GM11168 (cell line): Measurements from ENCODE around the gene HVCN1.

ENCODE experiments used
- in situ Hi-C: fragments of 300-500 bp; cut with MboI; formaldehyde crosslinking; loops from one replicate; pipeline ENCODE4 v1.12.0; 2022; ENCODE audit warnings: low sequenced_read_pairs; ENCODE audit not compliant: unreplicated experiment

Gene HVCN1

DNA sequence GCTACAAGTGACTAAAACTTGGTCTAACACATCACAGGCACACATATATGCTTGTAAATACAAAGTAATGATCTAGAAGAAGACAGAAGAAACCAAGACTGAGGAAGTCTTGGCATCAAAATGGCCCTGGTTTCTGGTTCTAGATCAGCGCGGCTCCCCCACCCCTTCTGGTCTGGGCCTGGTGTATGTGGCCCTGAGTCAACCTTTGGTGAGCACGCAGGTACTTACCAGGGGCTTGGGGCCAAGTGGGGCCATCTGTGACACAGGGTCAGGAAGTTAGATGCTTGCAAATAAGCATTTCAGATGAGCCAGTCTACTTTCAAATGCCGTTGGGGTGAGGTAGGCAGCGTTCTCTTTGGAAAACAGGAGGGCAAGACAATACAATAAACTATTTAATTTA, 13.2 kb upstream of the HVCN1 start:
- in situ Hi-C loops, result no loop called here

- in situ Hi-C loops, result loop anchor here (5.0 kb wide), 1 partner anchor 83 kb away; no protein-coding TSS in a partner anchor
Observed at GRCh38 chr12:110699591-110700445, 10.9 kb upstream of the HVCN1 start.

GRCh38 chr12:110698171-110698902, 9.4 kb upstream of the HVCN1 start:
- in situ Hi-C loops, result loop anchor here (5.0 kb wide), 1 partner anchor 81 kb away; no protein-coding TSS in a partner anchor

DNA sequence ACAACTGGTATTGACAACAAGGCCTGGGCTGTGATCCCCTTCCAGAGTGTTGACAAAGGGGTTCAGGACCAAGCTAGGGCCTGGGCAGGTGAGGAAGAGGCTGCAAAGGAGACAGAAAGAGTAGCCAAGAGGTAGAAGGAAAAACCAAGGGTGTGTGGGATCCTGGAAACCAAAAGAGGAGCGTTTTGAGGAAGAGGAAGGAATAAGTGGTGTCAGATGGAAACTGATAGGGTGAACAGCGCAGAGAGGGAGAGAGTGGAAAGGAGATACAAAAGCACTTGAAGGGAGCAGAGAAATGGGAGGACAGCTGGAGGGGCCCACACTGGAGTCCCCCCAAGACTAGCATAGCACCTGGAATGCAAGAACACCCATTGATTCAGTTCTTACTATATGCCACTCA, 8.3 kb upstream of the HVCN1 start:
- in situ Hi-C loops, result loop anchor here (5.0 kb wide), 1 partner anchor 80 kb away; no protein-coding TSS in a partner anchor

DNA sequence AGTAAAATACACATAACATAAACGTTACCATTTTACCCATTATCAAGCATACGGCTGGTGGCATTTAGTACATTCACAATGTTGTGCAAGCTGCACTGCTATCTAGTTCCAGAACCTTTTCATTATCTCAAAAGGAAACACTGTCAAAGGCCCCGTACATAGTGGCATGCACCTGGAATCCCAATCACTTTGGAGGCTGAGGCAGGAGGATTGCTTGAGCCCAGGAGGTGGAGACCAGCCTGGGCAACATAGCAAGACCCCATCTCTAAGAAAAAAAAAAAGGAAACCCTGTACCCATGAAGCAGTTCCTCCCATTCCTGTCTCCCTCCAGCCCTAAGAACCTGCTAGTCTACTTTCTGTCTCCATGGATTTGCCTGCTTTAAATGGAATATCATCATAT, 7.4 kb upstream of the HVCN1 start:
- in situ Hi-C loops, result loop anchor here (5.0 kb wide), 1 partner anchor 79 kb away; no protein-coding TSS in a partner anchor

- in situ Hi-C loops, result no loop called here
Observed at GRCh38 chr12:110694330-110694901, 5.5 kb upstream of the HVCN1 start.

GRCh38 chr12:110693731-110694130, 4.8 kb upstream of the HVCN1 start:
- in situ Hi-C loops, result no loop called here

DNA sequence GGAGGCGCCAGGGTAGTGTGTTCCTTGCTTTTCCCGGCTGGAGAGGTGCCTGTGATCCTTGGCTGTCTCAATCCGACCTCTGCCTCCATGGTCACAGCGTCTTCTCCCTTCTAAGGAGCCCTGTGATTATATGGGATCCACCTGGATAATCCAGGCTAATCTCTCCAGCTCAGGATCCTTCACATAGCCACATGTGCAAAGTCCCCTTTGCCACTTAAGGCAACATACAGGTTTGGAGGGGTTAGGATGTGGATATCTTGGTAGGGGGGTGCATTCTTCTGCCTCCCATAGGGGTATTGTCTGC, 1.2 kb upstream of the HVCN1 start:
- in situ Hi-C loops, result no loop called here

DNA sequence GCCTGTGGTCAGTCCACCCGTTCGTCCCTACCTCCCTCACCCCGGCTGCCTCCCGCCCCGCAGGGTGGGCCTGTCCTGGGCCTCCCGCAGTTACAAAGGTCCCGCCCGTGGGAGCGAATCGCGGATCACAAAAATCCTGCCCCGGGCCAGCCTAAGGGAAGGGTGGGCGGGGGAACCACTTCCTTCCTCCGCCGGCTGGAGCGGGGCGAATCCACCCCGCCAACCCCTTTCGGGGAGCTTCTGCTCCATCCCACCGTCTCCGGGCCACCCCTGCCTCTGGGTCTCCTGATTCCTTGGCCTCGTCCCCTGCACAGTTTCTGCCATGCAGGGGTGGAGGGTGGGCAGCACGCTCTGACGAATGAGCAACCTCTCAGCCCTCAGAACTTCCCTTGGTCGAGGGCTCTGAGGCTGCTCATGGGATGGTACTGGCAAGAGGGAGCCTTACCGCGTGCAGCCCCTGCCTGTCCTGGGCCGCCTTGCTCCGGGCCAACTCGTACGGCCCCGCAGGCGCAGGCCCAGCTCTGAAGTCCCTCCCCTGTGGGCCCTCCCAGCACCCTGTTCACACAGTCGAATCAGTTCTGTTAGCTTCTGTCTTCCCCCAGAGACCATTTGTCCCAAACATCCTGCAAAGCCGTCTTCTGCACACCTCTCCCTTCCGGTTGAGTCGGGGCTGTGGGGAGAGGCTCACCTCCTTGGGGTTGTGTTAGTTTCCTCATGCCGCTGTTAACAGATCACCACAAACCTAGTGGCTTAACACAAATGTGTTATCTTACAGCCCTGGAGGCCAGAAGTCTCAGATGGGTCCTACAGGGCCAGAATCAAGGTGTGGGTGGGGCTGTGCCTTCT, 589 bp upstream of the HVCN1 start:
- in situ Hi-C loops, result no loop called here

GRCh38 chr12:110687396-110688169, 1.3 kb downstream of the HVCN1 start:
- in situ Hi-C loops, result no loop called here

DNA sequence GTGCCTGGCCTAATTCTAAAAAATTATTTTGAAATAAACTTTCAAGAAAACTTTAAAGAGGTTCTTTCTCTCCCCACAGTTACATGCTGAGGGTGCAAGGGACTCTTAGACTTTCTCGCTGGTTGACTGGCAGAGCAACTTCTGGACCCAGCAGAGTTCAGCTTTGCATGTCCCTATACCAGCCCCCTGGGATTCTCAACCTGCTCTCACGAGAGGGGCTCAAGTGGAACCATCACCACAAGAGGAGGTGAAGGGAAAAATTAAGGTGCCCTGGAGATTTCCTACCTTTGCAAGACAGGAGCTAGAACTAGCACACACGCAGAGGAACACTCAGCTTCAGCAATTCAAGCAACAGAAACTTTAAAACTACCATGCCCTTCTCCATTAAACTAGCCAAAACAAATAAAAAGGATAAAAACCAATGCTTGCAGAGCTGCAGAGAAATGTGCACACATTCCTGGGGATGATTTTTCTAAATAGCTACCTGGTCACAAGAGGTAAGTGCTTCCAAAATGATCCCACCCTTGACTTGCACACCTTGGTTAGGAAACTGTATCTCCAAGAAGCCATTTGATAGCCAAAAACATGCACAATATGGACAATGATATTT, 2.5 kb downstream of the HVCN1 start:
- in situ Hi-C loops, result no loop called here

GRCh38 chr12:110684312-110684836, 4.5 kb downstream of the HVCN1 start:
- in situ Hi-C loops, result no loop called here

DNA sequence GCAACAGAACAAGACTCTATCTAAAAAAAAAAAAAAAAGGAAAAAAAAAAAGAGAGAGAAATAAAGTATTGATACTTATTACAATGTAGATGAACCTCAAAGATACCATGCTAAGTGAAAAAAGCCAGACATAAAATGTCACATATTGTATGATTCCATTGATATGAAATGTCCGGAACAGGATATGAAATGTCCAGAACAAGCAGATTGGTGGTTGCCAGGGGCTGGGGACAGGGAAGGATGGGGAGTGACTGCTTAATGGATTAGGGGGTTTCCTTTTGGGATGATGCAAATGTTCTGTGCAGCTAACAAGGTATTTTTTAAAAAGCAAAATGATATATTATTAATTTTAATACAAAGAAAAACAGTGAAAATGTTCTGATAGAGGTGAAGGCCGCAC, 5.0 kb downstream of the HVCN1 start:
- in situ Hi-C loops, result no loop called here

DNA sequence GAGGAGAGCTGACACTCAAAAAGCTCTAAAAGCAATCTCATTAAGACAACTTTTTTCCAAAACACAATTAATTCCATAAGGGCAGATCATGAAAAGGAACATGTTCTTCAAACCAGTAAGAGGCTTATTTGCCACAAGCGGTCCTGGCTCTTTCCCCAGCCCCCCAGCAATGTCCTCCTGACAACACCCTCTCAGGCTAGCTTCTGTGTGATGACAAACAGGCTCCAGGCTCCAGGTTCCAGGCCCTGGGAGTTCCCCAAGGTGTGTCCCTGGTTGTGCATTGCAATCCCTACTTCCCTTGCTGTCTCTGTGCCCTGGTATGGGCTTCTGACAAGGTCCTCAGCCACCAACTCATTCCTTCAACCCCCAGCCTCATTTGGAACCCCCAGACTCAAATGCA, 8.9 kb downstream of the HVCN1 start:
- in situ Hi-C loops, result no loop called here

GRCh38 chr12:110679201-110679600, 9.7 kb downstream of the HVCN1 start:
- in situ Hi-C loops, result no loop called here

- in situ Hi-C loops, result no loop called here
Observed at GRCh38 chr12:110677982-110678381, 10.9 kb downstream of the HVCN1 start.

DNA sequence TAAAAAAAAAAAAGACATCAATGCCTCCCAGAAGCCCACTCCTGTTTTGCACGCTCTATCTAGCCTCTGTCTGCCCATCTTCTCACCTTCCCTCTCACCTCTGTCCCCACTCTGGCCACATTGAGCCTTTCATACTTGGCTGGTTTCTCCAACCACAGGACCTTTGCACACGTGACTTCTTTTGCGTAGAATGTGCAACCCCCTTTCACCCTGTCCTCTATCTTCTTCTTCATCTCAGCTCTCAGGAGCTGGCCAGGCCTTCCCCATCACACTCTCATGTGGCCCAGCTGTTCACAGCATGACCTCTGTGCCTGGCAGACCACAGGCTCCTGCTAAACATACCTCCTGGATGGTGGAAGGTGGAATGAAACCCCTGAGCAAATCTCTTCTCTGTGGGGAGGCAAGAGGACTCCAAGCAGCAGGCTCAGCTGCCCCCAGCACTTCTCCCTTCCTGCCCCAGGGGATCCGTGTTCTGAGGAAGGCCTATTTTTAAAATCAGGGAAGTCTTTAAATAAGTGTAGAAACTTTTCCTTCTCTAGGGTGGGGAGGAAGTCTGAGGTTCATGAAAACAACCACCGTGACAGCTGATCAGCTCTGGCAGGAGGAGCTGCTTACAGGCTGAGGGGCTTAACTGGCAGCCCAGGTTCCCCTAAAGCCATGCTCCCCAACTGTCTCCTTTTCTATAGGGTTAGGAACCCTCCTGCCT, 11.6 kb downstream of the HVCN1 start:
- in situ Hi-C loops, result no loop called here

DNA sequence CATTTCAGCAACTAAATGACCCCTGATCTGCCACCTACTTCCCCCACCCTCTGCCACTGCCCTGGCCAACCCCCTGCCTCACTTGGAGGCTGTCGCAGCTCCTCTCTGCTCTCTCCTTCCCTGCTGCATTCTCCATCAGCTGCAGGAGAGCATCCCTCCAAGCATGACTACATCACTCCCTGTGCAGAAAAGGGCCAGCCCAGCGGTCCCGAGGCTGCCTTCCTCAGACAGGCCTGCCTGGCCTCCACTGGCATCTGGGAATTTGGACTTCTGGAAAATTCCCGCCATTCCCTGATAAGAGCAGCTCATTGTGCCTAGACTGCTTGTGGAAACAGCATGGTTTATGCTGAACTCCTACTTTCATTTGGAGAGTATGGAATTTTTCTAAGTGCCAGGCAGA, 12.7 kb downstream of the HVCN1 start:
- in situ Hi-C loops, result no loop called here
